ENCODE data around the gene MED13L.

DNA sequence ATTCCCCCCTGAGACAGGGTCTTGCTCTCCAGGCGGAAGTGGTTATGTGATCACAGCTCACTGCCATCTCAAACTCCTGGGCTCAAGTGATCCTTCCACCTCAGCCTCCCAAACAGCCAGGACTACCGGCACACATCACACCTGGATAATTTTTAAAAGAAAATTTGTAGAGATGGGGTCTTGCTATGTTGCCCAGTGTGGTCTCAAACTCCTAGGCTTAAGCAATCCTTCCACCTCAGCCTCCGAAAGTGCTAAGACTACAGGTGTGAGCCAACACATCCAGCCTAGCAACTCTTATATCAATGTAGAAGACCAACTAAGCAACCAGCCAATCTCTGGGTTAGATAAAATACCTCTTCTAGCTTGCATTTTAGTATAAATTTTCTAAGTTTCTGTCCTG is 297.2 kb downstream of the MED13L start:
- TF ChIP-seq, protein P1, sequence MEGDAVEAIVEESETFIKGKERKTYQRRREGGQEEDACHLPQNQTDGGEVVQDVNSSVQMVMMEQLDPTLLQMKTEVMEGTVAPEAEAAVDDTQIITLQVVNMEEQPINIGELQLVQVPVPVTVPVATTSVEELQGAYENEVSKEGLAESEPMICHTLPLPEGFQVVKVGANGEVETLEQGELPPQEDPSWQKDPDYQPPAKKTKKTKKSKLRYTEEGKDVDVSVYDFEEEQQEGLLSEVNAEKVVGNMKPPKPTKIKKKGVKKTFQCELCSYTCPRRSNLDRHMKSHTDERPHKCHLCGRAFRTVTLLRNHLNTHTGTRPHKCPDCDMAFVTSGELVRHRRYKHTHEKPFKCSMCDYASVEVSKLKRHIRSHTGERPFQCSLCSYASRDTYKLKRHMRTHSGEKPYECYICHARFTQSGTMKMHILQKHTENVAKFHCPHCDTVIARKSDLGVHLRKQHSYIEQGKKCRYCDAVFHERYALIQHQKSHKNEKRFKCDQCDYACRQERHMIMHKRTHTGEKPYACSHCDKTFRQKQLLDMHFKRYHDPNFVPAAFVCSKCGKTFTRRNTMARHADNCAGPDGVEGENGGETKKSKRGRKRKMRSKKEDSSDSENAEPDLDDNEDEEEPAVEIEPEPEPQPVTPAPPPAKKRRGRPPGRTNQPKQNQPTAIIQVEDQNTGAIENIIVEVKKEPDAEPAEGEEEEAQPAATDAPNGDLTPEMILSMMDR (IDR thresholded peaks at IDR 0.05): no peak
- no peak for TF ChIP-seq POLR2A (IDR thresholded peaks at IDR 0.05)

All from testis (tissue), 2 donors.